ENCODE data around the gene FAM174B. TPM values are rescaled to one million over a fixed set of nuclear protein-coding genes. Genes with fewer than 3 reads are reported as not detected.

Gene FAM174B
- total and polyA plus RNA-seq, 7 donors: 7.6 to 22.1 (median 11.0) TPM

- Histone ChIP-seq H3K27me3 (ENCODE audit: insufficient read depth in 3 of 3, low read length in 2 of 3) (no peaks in the 10 kb centered on the region), H3K36me3 (ENCODE audit: insufficient read depth in 1 of 2, low read depth in 1 of 2) (no peaks in the 10 kb centered on the region), H3K9me3 (no peaks in the 10 kb centered on the region), H3K27ac (no peak overlapping the region), H3K4me1 (no peaks in the 10 kb centered on the region), H3K4me3 (no peak overlapping the region)
- WGBS, 3 donors: 93 to 98% (median 94%) methylated on average over 2 of the region's 2 CpGs
- ATAC-seq (no peak), DNase-seq (no peak)
- no peak for TF ChIP-seq CTCF (IDR thresholded peaks at IDR 0.05)
- intact Hi-C loops (cut with DNase I): loop anchor here in 1 of 2 donors (10.0 kb wide), 1 partner anchor 53 kb away; the partner anchor contains the start of gene FAM174B
These were observed 53.3 kb downstream of the FAM174B start for GRCh38 chr15:92602267-92602593.

DNA sequence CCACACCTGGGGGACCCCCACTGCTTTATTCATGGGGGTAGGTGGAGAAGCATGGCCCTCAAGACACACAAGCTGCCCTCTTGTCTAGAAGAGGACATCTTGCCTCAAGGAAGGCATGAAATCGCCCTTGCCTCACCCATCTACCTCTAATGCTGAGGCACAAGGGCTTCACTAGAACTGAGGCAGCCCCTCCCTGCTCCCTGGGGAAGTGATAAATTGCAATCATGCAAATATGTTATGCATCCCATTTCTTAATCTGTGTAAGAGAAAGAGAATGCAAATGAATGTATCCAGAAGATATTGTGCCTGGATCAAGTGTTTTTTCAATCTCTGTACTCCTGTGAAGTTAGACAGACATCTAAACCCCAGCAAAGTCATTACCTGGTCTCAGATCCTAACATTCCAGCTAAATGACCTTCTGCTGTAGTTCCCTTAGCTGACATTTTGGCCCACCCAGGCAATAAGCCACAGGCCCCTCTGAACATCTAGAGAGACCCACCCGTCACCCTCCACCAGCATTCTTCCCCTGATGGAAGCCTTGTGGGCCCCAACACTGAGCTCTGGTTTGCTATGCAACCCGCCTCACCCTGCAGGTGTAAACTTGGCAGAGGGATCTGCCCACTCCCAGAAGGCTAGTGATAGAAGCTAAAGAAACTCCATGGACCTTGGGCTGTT lies 53.8 kb downstream of the FAM174B start:
- Histone ChIP-seq H3K9me3 (no peaks in the 10 kb centered on the region), H3K36me3 (ENCODE audit: insufficient read depth in 1 of 2, low read depth in 1 of 2) (no peaks in the 10 kb centered on the region), H3K4me1 (no peaks in the 10 kb centered on the region), H3K4me3 (no peak overlapping the region), H3K27me3 (ENCODE audit: insufficient read depth in 3 of 3, low read length in 2 of 3) (no peaks in the 10 kb centered on the region), H3K27ac (no peak overlapping the region)
- 89 to 100% (median 99%) methylated on average over 3 of the region's 3 CpGs for WGBS, 3 donors
- intact Hi-C loops (cut with DNase I): loop anchor here in 1 of 2 donors (10.0 kb wide), 1 partner anchor 53 kb away; the partner anchor contains the start of gene FAM174B
- no peak for TF ChIP-seq CTCF (IDR thresholded peaks at IDR 0.05)
- no peak for DNase-seq
- ATAC-seq: no peak

- Histone ChIP-seq H3K9me3 (no peaks in the 10 kb centered on the region), H3K4me3 (no peak overlapping the region), H3K27ac (no peak overlapping the region), H3K27me3 (ENCODE audit: insufficient read depth in 3 of 3, low read length in 2 of 3) (no peaks in the 10 kb centered on the region), H3K36me3 (ENCODE audit: insufficient read depth in 1 of 2, low read depth in 1 of 2) (no peaks in the 10 kb centered on the region), H3K4me1 (no peaks in the 10 kb centered on the region)
- WGBS, 3 donors: 55 to 62% (median 55%) methylated on average over 3 of the region's 3 CpGs
- intact Hi-C loops (cut with DNase I): loop anchor here in 1 of 2 donors (10.0 kb wide), 1 partner anchor 54 kb away; the partner anchor contains the start of gene FAM174B
- TF ChIP-seq CTCF (IDR thresholded peaks at IDR 0.05): no peak
- no peak for ATAC-seq
- DNase-seq: no peak
These were observed 54.7 kb downstream of the FAM174B start for GRCh38 chr15:92600856-92601255.

DNA sequence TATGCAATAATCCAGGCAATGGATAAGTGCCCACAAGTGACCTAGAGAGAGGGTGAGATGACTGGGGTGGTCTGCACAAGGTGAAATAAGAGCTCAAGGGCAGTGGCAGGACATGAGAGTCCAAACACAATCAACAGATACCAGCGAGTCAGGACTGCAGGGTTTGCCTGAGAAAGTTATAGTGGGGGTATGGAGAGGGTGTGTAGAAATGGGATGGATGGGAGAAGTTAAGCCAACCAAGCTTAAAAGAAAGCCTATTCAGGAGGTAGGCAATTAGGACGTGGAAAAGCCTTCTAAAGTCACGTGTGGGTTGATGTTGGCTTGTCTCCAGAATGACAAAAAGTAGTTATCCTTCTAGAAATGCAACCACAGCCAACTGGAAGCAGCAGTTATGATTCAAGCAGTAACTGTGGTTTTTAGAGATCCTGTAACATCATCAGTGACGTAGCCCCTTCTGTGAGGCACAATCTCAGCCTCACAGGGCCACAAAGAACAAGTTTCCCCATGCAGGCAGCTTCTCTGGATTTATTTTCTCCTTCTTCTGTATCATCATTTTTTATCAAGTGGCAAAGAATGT lies 56.1 kb downstream of the FAM174B start:
- Histone ChIP-seq H3K36me3 (ENCODE audit: insufficient read depth in 1 of 2, low read depth in 1 of 2) (no peaks in the 10 kb centered on the region), H3K27ac (no peak overlapping the region), H3K4me1 (no peaks in the 10 kb centered on the region), H3K9me3 (no peaks in the 10 kb centered on the region), H3K4me3 (no peak overlapping the region), H3K27me3 (ENCODE audit: insufficient read depth in 3 of 3, low read length in 2 of 3) (no peaks in the 10 kb centered on the region)
- no peak for DNase-seq
- intact Hi-C loops (cut with DNase I): loop anchor here in 1 of 2 donors (10.0 kb wide), 1 partner anchor 795 kb away; no protein-coding TSS in a partner anchor
- ATAC-seq: no peak
- 50 to 66% (median 59%) methylated on average over 4 of the region's 4 CpGs for WGBS, 3 donors
- no peak for TF ChIP-seq CTCF (IDR thresholded peaks at IDR 0.05)
